Fibroblast of lung (primary cell): ENCODE data around the gene HS6ST2. TPM values are rescaled to one million over a fixed set of nuclear protein-coding genes. Genes with fewer than 3 reads are reported as not detected.

Source experiments
- DNase-seq, 2 donors: peaks; one replicate each; pipeline versions ENCODE4 v3.0.0 to v3.0.0-alpha.2; 2010; ENCODE audit warnings: low read depth in 2 of 2
- H2AFZ ChIP-seq: 2 replicates; pipeline ENCODE4 v1.5.1; 2012; ENCODE audit warnings: low read length, control low read depth, inconsistent platforms
- H3K27ac ChIP-seq: 2 replicates; pipeline ENCODE4 v1.5.1; 2011; ENCODE audit warnings: low read length, control low read depth; ENCODE audit not compliant: insufficient read depth
- H3K27me3 ChIP-seq: 2 replicates; pipeline ENCODE4 v1.5.1; 2011; ENCODE audit warnings: mild to moderate bottlenecking, low read length; ENCODE audit not compliant: control insufficient read depth, insufficient read depth
- H3K36me3 ChIP-seq: 2 replicates; pipeline ENCODE4 v1.5.1; 2011; ENCODE audit warnings: low read length; ENCODE audit not compliant: control insufficient read depth, insufficient read depth
- H3K4me1 ChIP-seq: 2 replicates; pipeline ENCODE4 v1.5.1; 2011; ENCODE audit warnings: low read length; ENCODE audit not compliant: control insufficient read depth, insufficient read depth; ENCODE audit errors: extremely low read depth
- H3K4me2 ChIP-seq: 2 replicates; pipeline ENCODE4 v1.5.1; 2011; ENCODE audit warnings: low read length, control low read depth; ENCODE audit not compliant: insufficient read depth; ENCODE audit errors: extremely low read depth
- H3K4me3 ChIP-seq, 4 experiments: fragments of 200-600 bp in 1 of 4; sonication (generic) in 1 of 4; replicated peaks in 1 of 4; 2 replicates each; pipeline ENCODE4 v1.5.1; 2011 to 2016; ENCODE audit warnings: low read length in 4 of 4, low read depth in 3 of 4, mild to moderate bottlenecking in 3 of 4, control low read depth in 2 of 4, inconsistent platforms in 1 of 4, mixed read lengths in 1 of 4; ENCODE audit not compliant: insufficient read depth in 1 of 4; ENCODE audit errors: control extremely low read depth in 1 of 4
- H3K79me2 ChIP-seq: 2 replicates; pipeline ENCODE4 v1.5.1; 2012; ENCODE audit warnings: mild to moderate bottlenecking, low read length, inconsistent platforms; ENCODE audit not compliant: control insufficient read depth, insufficient read depth
- H3K9ac ChIP-seq: 2 replicates; pipeline ENCODE4 v1.5.1; 2011; ENCODE audit warnings: mild to moderate bottlenecking, low read length, control low read depth; ENCODE audit not compliant: insufficient read depth
- H3K9me3 ChIP-seq: 2 replicates; pipeline ENCODE4 v1.5.1; 2012; ENCODE audit warnings: low read depth, low read length; ENCODE audit not compliant: control insufficient read depth, insufficient read depth
- H4K20me1 ChIP-seq: 2 replicates; pipeline ENCODE4 v1.5.1; 2011; ENCODE audit warnings: low read length; ENCODE audit not compliant: control insufficient read depth, insufficient read depth; ENCODE audit errors: extremely low read depth
- EZH2 ChIP-seq: IDR thresholded peaks from 2 replicates; pipeline ENCODE4 v1.5.1; 2012; ENCODE audit warnings: low read length, control low read depth, mild to moderate bottlenecking; ENCODE audit errors: missing control alignments
- polyA minus RNA-seq: library from RNA; depleted of rRNA, polyadenylated mRNA; stranded (reverse); fragments of >200 nt; gene quantifications from 2 replicates; pipeline ENCODE4 v1.2.3, GENCODE V29; 2011; ENCODE audit warnings: low replicate concordance
- polyA plus RNA-seq, 2 donors: library from polyadenylated mRNA; depleted of rRNA in 1 of 2; stranded (reverse) in 1 of 2; unstranded in 1 of 2; fragments of >200 nt; gene quantifications; 2 replicates each; pipeline ENCODE4 v1.2.1, GENCODE V29; 2011 to 2012; ENCODE audit warnings: missing spikeins in 1 of 2
- total RNA-seq: library from RNA; depleted of rRNA; stranded (reverse); fragments of >200 nt; gene quantifications from 2 replicates; pipeline ENCODE4 v1.2.1, GENCODE V29; 2014
- TF ChIP-seq, protein P1 (sequence below), 2 donors: IDR thresholded peaks in 1 of 2; conservative IDR thresholded peaks in 1 of 2; 1 replicate in 1 of 2; 2 replicates in 1 of 2; pipeline ENCODE4 v1.5.1; 2011 to 2012; ENCODE audit warnings: low read length in 2 of 2, control low read depth in 1 of 2, inconsistent platforms in 1 of 2, low read depth in 1 of 2, mild to moderate bottlenecking in 1 of 2

HS6ST2 gene
- total RNA-seq = 0.17 and 0.26 TPM in 2 replicates
- 0.01 and 0.02 TPM in 2 replicates for polyA plus RNA-seq
- polyA plus RNA-seq (2012) = not detected in 2 replicates
- not detected in 2 replicates for polyA minus RNA-seq

DNA sequence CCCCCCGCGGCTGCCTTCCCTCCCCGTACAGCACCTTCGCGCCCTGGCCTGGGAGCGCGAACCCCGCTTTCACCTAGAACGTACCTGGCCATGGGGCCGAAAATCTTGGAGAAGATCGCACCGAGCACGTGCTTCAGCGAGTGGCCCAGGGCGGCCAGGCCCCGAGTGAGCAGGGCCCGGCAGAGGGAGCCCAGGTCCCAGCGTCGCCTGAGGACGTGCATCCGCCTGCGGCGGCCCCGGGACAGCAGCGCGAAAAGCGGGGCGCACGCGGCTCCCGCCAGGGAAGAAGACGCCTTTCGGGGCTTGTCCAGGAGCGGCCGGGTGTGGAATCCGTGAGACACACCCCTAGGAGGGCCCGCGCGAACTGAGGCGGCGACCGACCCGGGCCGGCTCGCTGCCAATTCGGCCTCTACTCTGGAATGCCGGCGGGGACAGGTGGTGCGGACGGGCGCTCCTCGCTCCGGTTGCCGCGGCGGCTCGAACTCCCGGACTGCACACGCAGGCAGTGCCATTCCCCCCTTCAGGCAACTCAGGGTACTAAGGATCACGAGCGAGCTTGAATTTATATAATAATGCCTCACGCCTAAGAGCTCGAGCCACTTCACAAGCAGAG, at the start of gene HS6ST2:
TSS of gene HS6ST2 (minus strand) at position 539 of the 613 bp plus-strand sequence.
- no peak for DNase-seq
- Histone ChIP-seq H3K27me3 (peaks cover 5% of the 10 kb centered on the region), H3K36me3 (no peaks in the 10 kb centered on the region), H3K79me2 (no peaks in the 10 kb centered on the region), H3K9me3 (no peaks in the 10 kb centered on the region), H3K9ac (no peak within 1 kb of the TSS), H3K4me1 (no peaks in the 10 kb centered on the region), H3K4me3 (no peak within 1 kb of the TSS), H2AFZ (no peak within 1 kb of the TSS), H3K27ac (no peak within 1 kb of the TSS), H4K20me1 (no peaks in the 10 kb centered on the region), H3K4me2 (no peak within 1 kb of the TSS)
- TF ChIP-seq EZH2 = no peak
- TF ChIP-seq, protein P1, sequence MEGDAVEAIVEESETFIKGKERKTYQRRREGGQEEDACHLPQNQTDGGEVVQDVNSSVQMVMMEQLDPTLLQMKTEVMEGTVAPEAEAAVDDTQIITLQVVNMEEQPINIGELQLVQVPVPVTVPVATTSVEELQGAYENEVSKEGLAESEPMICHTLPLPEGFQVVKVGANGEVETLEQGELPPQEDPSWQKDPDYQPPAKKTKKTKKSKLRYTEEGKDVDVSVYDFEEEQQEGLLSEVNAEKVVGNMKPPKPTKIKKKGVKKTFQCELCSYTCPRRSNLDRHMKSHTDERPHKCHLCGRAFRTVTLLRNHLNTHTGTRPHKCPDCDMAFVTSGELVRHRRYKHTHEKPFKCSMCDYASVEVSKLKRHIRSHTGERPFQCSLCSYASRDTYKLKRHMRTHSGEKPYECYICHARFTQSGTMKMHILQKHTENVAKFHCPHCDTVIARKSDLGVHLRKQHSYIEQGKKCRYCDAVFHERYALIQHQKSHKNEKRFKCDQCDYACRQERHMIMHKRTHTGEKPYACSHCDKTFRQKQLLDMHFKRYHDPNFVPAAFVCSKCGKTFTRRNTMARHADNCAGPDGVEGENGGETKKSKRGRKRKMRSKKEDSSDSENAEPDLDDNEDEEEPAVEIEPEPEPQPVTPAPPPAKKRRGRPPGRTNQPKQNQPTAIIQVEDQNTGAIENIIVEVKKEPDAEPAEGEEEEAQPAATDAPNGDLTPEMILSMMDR (conservative IDR thresholded peaks at IDR 0.05 in 1 of 2, IDR thresholded peaks at IDR 0.05 in 1 of 2; ENCODE audit: low read depth in 1 of 2, low read length in 2 of 2) = no peak

DNA sequence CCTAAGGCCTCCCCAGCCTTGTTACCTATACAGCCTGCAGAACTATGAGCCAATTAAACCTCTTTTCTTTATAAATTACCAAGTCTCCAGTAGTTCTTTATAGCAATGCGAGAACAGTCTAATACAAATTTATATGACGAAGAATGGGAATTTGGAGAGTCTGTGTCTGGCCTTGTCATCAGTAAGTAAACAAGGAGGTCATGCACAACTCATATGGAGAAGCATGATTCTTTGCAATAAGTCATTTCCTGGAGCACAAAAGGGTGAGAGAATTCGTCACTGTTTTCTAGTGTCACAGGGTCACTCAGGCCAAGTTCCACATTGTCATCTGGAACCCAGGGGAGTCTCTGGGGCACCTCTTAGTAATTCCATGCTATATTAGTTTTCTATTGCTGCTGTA, 49.0 kb upstream of the HS6ST2 start:
- H3K4me1 ChIP-seq = no peaks in the 10 kb centered on the region
- H3K4me2 ChIP-seq = no peak overlapping the region
- no peak for DNase-seq
- H3K4me3 ChIP-seq = no peak overlapping the region
- H3K36me3 ChIP-seq = no peaks in the 10 kb centered on the region
- no peak overlapping the region for H3K27ac ChIP-seq
- H3K9ac ChIP-seq = no peak overlapping the region
- no peaks in the 10 kb centered on the region for H3K9me3 ChIP-seq
- H3K79me2 ChIP-seq = no peaks in the 10 kb centered on the region
- H4K20me1 ChIP-seq = no peaks in the 10 kb centered on the region
- TF ChIP-seq, protein P1 (conservative IDR thresholded peaks at IDR 0.05 in 1 of 2, IDR thresholded peaks at IDR 0.05 in 1 of 2; ENCODE audit: low read depth in 1 of 2, low read length in 2 of 2) = no peak
- no peak for TF ChIP-seq EZH2
- H2AFZ ChIP-seq = no peak overlapping the region
- no peaks in the 10 kb centered on the region for H3K27me3 ChIP-seq

DNA sequence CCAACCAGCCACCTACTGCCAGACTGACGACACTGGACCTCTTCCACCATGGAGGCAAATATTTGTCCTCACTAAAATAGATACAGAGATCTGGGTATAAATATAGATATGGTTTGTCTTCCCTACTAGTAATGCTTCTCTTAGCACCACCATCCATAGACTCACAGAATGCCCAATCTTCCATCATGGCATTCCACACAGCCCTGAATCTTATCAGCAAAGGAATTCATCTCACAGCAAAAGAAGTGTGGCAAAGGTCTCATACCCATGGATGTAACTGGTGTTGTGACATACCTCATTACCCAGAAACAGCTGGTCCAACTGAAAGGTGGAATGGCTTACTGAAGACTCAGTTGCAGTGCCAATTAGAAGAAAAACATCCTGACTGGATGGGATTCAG, 47.2 kb upstream of the HS6ST2 start:
- H3K4me1 ChIP-seq = no peaks in the 10 kb centered on the region
- no peak overlapping the region for H3K4me2 ChIP-seq
- no peak for DNase-seq
- TF ChIP-seq EZH2 = no peak
- TF ChIP-seq, protein P1 (conservative IDR thresholded peaks at IDR 0.05 in 1 of 2, IDR thresholded peaks at IDR 0.05 in 1 of 2; ENCODE audit: low read depth in 1 of 2, low read length in 2 of 2) = no peak
- no peak overlapping the region for H3K4me3 ChIP-seq
- no peak overlapping the region for H3K27ac ChIP-seq
- H3K9ac ChIP-seq = no peak overlapping the region
- no peaks in the 10 kb centered on the region for H3K36me3 ChIP-seq
- no peaks in the 10 kb centered on the region for H3K27me3 ChIP-seq
- H2AFZ ChIP-seq = no peak overlapping the region
- H3K9me3 ChIP-seq = no peaks in the 10 kb centered on the region
- H4K20me1 ChIP-seq = no peaks in the 10 kb centered on the region
- no peaks in the 10 kb centered on the region for H3K79me2 ChIP-seq
